H54 (cell line): ENCODE results near the gene EPHA2.
"Not testable (repeated sequence)": the region's sequence is repeated elsewhere in the genome, so short reads cannot be mapped to it uniquely, and the experiment has no call there.

Experiments
- DNase-seq: peaks from one replicate; pipeline ENCODE4 v3.0.0; 2011; ENCODE audit warnings: low spot score, mixed read lengths; ENCODE audit not compliant: insufficient read length
- FAIRE-seq: peaks from 3 replicates; lab custom pipeline; 2011; peaks lifted over from hg19 to GRCh38; lab: Jason Lieb, UNC
- POLR2A ChIP-seq: IDR thresholded peaks from 2 replicates; pipeline ENCODE4 v1.6.1; 2011; ENCODE audit warnings: low read depth, mild to moderate bottlenecking, low read length

EPHA2 gene

DNA sequence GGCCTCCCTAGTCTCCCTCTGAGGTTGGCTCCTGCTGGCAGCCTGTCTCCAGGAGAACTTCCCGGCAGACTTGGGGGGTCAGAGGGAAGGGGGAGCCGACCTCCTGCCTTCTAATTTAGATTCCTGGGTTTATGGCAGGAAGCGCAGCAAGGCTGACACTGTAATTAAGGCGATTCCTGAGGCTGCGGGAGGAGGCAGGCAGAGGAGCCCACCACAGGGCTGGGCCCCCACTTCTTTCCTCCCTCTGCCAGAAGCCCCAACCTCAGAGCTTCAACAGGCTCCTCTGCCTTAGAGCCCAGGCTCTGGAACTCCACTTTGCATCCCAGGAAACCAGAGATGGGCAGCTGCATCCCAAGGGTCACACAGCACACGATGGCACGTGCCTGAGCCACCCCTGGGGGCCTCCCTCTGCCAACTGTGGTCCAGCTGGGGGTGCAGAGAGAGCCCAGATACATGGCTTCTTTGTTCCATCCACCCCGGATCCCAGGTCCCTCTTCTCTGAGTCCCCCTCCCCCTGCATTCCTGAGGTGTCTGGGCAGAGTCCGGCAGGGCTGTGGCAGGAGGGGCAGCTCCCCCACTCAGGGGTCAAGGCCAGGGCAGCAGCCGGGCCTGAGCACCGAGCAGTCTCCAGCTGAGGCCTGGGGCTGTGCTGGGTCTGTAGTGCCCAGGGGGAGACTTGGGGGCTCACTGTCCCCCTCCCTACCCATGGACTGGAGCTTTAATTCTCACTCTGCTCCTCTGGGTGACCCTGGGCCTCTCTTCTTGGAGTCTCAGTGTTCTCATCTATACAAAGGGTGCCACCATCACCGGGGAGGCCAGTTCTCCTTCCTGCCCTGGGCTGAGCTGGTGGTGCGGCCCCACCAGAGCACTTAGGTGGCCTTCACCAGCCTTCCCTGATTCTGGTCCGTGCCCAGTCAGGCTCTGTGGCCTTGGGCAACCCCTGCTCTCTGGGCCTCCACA lies 43.0 kb downstream of the EPHA2 start:
- no peak for TF ChIP-seq POLR2A
- FAIRE-seq (no peak), DNase-seq (no peak)

DNA sequence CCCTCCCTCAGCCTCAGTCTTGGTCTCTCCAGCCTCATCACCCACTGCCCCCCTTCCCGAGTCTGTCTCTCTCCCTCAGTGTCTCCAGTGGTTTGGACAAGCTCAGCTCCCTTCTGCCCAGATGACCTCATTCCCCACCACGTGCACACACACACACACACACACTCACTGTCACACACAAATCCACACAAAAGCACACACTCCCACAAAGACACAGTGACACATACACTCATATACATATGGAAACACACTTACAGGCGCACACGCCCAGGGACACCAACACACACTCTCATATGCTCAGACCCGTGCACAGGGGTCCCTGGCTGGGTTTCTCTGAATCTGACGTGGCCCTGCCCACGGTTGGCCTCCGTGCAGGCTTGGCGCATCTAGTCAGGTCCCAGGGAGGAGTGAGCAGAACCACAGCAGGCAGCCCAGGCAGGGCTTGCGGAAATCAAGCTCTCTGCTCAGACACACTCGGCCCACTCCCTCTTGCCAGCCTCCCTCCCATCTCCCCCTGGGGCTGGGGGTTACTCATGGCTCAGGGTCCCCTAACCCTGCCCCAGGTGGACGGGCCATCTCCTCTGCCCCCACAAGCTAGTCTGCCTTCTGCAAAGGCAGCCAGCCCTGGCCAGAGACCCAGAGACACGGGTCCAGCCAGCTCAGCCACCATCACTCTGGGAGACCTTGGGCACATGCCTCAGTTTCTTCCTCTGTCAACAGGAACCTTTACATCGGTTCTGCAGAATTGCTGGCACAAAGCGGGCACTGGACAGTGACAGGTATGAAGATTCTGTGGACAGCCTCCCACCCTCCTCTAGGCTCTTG lies 43.9 kb downstream of the EPHA2 start:
- no peak for DNase-seq
- no peak for TF ChIP-seq POLR2A
- no peak for FAIRE-seq

DNA sequence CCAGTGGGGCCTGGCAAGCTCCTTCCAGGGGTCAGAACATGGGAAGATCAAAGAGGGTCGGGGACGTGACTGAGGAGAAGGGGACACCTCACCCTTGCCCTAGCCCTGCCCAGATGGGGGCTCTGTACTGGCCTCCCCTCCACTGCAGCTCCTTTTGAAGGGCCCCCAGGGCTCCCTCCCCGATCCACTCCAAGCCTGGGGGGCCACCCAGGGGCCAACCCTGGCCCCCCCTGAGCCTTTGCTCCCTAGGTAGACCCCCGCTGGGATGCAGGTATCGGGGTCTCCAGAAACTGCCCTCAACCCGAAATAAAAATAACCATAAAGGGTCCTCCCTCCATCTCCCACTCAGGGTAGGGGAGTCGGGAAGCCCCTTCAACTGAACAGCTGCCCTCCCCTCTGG lies 45.0 kb downstream of the EPHA2 start:
- TF ChIP-seq POLR2A: no peak
- FAIRE-seq (no peak), DNase-seq (no peak)

DNA sequence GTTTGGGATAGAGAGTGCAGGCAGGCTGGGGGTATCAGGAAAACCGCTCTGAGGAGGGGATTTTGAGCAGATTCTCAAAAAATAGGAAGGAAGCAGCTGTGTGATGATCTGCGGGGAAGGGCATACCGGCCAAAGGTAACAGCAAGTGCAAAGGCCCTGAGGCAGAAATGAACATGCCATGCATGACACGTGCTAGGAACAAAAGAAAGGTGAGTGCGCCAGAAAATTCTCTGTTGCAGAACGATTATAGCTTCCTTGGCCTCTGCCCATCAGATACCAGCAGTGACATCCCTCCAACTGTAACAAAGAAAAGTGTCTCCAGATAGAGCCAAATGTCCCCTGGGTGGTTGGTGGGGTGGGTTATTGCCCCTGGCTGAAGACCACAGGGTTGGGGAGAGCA lies 45.4 kb downstream of the EPHA2 start:
- no peak for FAIRE-seq
- no peak for DNase-seq
- no peak for TF ChIP-seq POLR2A

DNA sequence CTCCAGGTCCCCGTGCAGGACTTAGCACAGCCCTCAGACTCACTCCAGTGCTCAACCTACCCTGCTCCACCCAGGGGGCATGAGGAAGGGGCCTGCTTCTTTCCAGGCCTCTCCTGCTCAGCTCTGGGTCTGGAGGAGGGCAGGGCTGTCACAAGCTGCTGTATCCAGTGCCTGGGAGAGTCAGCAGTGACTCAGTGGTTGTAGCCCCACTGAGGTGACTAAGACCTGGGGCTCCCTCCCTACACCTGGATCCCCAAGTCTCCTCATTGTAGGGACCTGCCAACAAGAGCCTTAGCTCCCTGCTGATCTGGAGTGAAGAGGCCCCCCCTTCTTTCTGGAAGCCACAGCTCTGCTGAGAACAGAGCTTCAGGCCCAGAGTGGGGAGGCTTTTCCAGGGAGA lies 46.3 kb downstream of the EPHA2 start:
- FAIRE-seq: no peak
- no peak for DNase-seq
- TF ChIP-seq POLR2A: no peak

DNA sequence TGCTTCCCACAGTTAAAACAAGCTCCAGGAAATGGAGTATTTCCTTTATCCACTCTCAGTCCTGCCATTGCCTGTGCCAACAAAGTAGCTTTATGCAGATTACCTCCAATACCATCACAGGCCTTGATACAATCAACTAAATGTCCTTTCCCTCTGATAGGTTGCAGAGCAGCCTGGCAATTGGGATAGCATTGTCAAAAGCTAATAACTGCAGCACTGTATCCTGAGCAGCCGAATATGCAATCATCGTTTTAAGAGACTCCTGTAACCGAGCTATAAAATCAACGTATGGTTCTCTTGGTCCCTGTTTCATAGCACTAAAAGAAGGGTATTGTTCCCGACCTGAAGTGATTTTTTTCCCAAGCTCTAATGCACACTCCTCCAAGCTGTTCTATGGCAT lies 48.8 kb downstream of the EPHA2 start:
- FAIRE-seq: not testable (repeated sequence)

GRCh38 chr1:16101623-16102022 lies 54.2 kb downstream of the EPHA2 start:
- DNase-seq (no peak), FAIRE-seq (no peak)
- TF ChIP-seq POLR2A: no peak

More for the DNA sequence above, 48.8 kb downstream of the EPHA2 start:
- DNase-seq: not testable (repeated sequence)

GRCh38 chr1:16099412-16099811 lies 56.5 kb downstream of the EPHA2 start:
- DNase-seq (no peak), FAIRE-seq (no peak)
- TF ChIP-seq POLR2A: no peak

GRCh38 chr1:16095447-16095846 lies 60.4 kb downstream of the EPHA2 start:
- DNase-seq (no peak), FAIRE-seq (no peak)
- TF ChIP-seq POLR2A: no peak

GRCh38 chr1:16094453-16095158 lies 61.3 kb downstream of the EPHA2 start:
- FAIRE-seq (no peak), DNase-seq (no peak)
- TF ChIP-seq POLR2A: no peak

- DNase-seq: no peak
- FAIRE-seq: no peak
- TF ChIP-seq POLR2A: no peak
Measured at GRCh38 chr1:16093611-16094010, 62.3 kb downstream of the EPHA2 start.

DNA sequence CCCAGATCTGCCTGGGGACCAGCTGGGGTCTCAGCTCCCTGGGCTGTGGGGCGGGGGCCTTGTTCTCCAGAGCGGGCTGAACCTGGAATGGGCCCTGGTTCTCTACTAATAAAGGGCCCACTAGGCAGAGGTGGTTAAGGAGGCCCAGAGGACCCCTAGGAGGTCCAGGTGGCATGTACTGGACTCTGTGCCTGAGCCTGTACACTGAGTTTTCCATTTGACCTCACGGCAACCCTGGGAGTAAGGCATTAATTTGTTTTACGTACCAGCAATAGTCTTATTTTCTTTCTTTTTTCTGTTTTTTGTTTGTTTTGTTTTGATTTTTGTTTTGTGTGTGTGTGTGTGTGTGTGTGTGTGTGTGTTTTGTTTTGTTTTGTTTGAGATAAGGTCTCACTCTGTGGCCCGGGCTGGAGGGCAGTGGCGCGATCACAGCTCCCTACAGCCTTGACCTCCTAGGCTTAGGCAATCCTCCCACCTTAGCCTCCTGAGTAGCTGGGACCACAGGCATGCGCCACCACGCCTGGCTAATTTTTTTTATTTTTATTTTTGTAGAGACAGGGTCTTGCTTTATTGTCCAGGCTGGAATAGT lies 62.9 kb downstream of the EPHA2 start:
- TF ChIP-seq POLR2A: no peak
- FAIRE-seq (no peak), DNase-seq (no peak)

GRCh38 chr1:16092097-16092922 lies 63.6 kb downstream of the EPHA2 start:
- TF ChIP-seq POLR2A: no peak
- FAIRE-seq (no peak), DNase-seq (no peak)
